Stimulated activated CD8-positive, alpha-beta memory T cell treated with anti-CD3 and anti-CD28 coated beads, Interleukin-7, amount 100 ng/mL, for 4 hours (primary cell): ENCODE data around the gene PRM3.

Source experiments
- DNase-seq, 2 donors: peaks; one replicate each; pipeline ENCODE4 v3.0.0-alpha.2; 2020; ENCODE audit warnings: low read depth in 2 of 2

Gene PRM3

GRCh38 chr16:11280616-11281522 lies 7.4 kb upstream of the PRM3 start, which contains the start of gene PRM1:
TSS of gene PRM1 (minus strand) at chr16:11281330. CDS start at chr16:11281238, 92 bp downstream.
- DNase-seq: no peak

GRCh38 chr16:11278681-11279628 lies 5.5 kb upstream of the PRM3 start:
- no peak for DNase-seq

GRCh38 chr16:11277607-11278337 lies 4.3 kb upstream of the PRM3 start:
- DNase-seq: no peak

GRCh38 chr16:11276896-11277593 lies 3.6 kb upstream of the PRM3 start:
- no peak for DNase-seq

- no peak for DNase-seq
These were observed 2.9 kb upstream of the PRM3 start, which contains the start of gene PRM2 for GRCh38 chr16:11276143-11276895. TSS of gene PRM2 (minus strand) at chr16:11276480. CDS start at chr16:11276370, 110 bp downstream.

- no peak for DNase-seq
These were observed 1.5 kb upstream of the PRM3 start for GRCh38 chr16:11274964-11275363.

- DNase-seq: no peak
These were observed 394 bp upstream of the PRM3 start for GRCh38 chr16:11273721-11274324.

- DNase-seq: no peak
These were observed 945 bp downstream of the PRM3 start for GRCh38 chr16:11272484-11272883.

GRCh38 chr16:11271610-11272009 lies 1.8 kb downstream of the PRM3 start:
- DNase-seq: no peak

- DNase-seq: no peak
These were observed 2.7 kb downstream of the PRM3 start for GRCh38 chr16:11270602-11271162.

GRCh38 chr16:11268921-11269375 lies 4.5 kb downstream of the PRM3 start, which contains the start of gene TNP2:
TSS of gene TNP2 (minus strand) at chr16:11269325. CDS start at chr16:11269262, 63 bp downstream.
- DNase-seq: no peak

- DNase-seq: no peak
These were observed 8.3 kb downstream of the PRM3 start for GRCh38 chr16:11265124-11265523.

- DNase-seq: no peak
These were observed 9.1 kb downstream of the PRM3 start for GRCh38 chr16:11264155-11264832.

GRCh38 chr16:11263737-11264136 lies 9.7 kb downstream of the PRM3 start:
- peak in 1 of 2 donors; percentile 43 for DNase-seq

- DNase-seq: no peak
These were observed 10.5 kb downstream of the PRM3 start for GRCh38 chr16:11262915-11263314.

- no peak for DNase-seq
These were observed 12.8 kb downstream of the PRM3 start for GRCh38 chr16:11260596-11260966.

GRCh38 chr16:11259655-11260595 lies 13.5 kb downstream of the PRM3 start:
- DNase-seq: no peak
